ENCODE measurements around the gene CBX1.

DNA sequence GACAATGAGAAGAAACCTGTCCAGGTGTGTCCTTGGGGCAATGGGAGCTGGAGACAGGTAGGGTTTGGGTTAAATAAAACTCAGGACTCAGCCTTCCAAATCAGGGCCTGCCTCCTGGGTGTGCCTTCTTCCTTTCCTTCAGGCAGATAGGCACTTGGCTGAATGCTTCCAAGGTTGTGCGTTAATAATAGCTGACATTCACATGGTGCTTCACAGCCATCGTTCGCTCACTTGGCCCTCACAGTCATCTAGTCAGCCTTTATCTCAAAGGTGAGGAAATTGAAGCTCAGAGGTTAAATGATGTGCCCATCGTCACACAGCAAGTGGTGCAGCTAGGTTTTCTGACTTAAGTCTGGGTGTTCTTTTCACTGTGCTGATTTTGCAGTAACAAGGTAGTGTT, 43.7 kb downstream of the CBX1 start:
- TF ChIP-seq, protein P1, sequence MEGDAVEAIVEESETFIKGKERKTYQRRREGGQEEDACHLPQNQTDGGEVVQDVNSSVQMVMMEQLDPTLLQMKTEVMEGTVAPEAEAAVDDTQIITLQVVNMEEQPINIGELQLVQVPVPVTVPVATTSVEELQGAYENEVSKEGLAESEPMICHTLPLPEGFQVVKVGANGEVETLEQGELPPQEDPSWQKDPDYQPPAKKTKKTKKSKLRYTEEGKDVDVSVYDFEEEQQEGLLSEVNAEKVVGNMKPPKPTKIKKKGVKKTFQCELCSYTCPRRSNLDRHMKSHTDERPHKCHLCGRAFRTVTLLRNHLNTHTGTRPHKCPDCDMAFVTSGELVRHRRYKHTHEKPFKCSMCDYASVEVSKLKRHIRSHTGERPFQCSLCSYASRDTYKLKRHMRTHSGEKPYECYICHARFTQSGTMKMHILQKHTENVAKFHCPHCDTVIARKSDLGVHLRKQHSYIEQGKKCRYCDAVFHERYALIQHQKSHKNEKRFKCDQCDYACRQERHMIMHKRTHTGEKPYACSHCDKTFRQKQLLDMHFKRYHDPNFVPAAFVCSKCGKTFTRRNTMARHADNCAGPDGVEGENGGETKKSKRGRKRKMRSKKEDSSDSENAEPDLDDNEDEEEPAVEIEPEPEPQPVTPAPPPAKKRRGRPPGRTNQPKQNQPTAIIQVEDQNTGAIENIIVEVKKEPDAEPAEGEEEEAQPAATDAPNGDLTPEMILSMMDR (IDR thresholded peaks at IDR 0.05), result no peak
- no peak for TF ChIP-seq POLR2A (IDR thresholded peaks at IDR 0.05)

Data from upper lobe of left lung (tissue), 4 donors.